NOMO-1 treated with DMSO at 0.1 percent for 48 hours (cell line): ENCODE data around the gene FAT1.
"Not testable (repeated sequence)": the region's sequence is repeated elsewhere in the genome, so short reads cannot be mapped to it uniquely, and the experiment has no call there.

Experiments used
- DNase-seq: peaks from one replicate; lab custom pipeline; 2025; ENCODE audit not compliant: unreplicated experiment; lab: John Stamatoyannopoulos, UW

The FAT1 gene

DNA sequence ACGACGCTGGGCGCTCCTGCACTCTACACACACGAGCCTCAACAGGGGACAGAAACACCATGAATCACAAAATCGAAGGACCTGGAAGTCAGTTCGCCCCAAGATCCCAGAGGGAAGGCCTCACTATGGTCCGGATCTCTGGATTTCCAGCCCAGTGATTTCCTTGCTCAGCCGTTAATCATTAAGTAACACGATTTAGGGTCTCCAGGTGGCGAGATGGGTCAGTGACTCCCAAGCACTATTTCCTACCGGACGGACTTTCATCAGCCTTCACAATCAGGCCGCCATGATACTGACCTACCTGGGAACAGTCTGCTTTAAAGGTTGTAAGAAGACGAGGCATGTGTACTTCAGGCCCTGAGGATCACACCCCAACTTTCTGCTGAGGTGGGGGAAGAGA is 63.7 kb downstream of the FAT1 start:
- no peak for DNase-seq

DNA sequence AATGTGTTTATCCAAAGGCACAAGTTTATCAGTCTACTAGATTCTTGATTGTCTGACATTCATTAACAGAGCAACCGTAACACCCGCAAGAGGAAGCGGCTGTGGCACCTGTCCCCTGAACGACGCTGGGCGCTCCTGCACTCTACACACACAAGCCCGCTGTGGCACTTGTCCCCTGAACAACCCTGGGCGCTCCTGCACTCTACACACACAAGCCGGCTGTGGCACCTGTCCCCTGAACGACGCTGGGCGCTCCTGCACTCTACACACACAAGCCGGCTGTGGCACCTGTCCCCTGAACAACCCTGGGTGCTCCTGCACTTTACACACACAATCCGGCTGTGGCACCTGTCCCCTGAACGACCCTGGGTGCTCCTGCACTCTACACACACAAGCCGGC is 64.2 kb downstream of the FAT1 start:
- not testable (repeated sequence) for DNase-seq

DNA sequence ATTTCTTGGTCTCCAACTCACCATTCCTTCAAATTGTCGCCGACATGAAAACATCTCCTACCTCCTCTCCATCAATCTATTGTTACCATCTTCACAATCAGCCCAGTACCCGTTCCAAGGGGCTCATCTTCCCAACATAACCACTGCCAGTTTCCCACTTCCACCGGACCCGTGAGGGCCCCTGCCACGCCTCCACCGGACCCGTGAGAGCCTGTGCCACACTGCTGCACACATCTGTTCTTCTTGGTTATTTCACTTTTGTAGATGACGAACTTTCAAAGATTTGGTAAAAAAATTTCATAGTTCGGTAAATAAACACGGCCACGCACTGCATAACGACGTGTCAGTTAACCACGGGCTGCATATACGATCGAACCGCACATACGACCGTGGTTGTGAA is 65.0 kb downstream of the FAT1 start:
- no peak for DNase-seq

DNA sequence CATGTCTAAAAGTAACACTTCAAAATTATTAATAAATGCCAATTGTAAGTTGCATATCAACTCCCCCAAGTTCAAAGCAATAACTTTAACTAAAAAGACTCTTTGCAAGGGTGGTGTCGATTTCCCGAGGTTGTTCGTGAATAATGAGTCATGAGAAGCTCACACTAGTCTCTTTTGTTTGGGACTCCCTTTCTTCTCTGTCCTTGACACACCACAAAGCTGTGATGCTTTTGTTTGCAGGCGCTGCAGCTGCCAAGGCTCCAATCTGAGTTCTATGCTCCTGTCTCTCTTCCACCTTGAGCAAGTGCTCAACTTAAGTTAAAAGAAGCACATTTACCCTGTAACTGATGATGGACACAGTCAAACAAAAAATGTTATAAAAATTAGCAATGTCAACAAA is 65.9 kb downstream of the FAT1 start:
- no peak for DNase-seq

DNA sequence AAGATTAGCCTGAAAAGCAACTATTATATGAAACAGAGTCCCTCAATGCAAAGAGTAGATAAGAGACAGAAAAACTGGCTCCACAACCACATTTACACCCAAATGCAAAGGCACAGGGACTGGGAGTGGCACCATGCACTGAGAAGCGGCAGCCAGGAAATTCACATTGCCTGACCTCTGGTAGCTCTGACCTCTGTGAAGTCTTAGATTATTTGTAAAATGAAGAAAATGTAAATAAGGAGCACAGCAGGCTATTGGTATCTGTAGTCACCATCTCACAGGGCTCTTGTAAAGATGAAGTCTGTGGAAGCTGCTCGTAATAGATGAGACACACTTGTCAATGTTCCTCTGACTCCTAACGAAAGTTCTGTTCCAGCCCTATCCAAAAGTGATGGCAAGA is 69.7 kb downstream of the FAT1 start:
- no peak for DNase-seq

DNA sequence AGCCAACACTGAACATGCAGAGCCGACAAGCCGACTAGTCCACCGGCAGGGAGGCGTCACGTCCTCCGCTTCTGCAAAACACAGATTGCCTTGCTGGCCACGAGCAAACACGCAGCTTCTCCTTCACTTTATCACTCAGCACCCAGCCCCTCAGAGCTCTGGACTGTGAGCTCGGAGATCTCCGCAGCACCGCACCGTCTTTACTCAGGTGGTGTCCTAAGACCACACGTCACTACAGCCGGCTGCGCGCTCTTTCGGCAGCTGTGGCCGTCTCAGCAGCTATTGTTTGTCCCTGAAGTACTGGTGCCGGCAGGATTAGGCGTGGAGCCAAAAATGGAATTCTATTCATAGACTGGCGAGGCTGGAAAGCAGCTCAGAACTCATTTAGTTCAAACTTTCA is 72.0 kb downstream of the FAT1 start:
- DNase-seq, result no peak

DNA sequence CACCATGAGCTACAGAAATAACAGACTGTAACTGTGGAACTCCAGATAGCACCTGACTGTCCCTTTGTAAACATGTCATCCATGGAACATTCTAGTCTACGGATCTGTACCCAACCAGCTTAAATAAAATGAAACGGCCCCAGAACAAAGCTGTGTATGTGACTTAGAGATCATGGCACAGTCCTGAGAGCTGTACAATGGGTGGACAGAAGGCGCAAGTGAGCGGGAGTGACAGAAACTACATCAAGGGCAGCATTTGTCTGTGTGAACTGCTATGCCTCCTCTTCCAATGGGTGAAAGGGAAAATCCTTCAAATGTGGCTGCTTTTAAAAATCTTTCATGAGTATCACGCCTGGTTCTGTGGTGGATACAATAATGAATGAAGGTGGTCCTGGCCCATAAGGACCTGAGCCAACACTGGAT is 72.5 kb downstream of the FAT1 start:
- no peak for DNase-seq

DNA sequence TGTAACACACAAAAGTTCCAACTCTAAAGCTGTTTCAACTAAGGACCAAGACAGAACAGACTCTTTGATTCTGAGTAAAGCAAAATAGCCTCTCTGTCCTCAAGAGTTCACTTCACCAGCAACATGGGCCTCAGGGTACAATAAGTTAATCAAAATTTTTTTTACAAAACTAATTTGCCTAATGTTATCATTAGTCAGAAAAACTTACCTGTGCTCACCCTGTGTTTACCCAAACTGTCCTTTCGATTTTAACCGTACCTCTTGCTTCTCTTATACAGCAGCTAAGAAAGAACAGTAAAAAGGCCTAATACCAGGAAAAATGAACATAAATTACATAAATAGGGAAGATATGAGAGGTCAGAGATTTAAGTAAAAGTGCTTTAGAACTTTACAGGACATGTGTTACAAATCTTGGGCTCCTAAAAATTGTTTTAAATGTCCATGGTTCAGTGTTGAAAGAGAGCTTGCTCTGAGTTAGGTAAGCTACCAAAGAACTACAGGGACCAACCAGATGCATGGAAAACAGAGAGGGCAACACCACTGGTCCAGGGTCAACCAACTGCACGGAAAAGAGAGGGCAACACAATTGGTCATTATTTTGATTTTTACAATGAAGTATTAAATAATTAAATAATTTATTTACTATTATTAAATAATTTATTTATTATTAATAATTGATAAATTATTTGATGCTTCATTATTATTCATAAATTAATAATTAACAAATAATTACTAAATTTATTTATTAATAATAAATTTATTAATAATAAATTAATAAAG is 73.1 kb downstream of the FAT1 start:
- DNase-seq, result no peak

DNA sequence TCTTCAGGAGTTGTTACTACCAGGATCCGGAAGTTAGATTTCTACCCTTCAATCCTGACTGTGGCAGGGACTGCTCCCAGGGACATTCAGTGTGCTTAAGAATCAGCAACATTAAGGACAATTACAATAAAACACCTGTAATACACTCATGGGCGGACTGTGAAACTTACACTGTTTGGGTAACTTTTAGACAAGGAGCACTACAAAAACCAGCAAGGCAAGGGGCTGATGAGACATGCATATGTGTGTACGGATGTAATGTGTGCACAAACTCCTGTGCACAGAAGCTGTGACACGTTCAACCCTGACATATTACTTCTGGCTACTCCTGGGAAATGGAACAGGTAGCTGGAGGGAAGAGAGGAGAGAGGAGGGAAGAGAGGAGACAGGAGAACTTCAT is 75.8 kb downstream of the FAT1 start:
- no peak for DNase-seq

DNA sequence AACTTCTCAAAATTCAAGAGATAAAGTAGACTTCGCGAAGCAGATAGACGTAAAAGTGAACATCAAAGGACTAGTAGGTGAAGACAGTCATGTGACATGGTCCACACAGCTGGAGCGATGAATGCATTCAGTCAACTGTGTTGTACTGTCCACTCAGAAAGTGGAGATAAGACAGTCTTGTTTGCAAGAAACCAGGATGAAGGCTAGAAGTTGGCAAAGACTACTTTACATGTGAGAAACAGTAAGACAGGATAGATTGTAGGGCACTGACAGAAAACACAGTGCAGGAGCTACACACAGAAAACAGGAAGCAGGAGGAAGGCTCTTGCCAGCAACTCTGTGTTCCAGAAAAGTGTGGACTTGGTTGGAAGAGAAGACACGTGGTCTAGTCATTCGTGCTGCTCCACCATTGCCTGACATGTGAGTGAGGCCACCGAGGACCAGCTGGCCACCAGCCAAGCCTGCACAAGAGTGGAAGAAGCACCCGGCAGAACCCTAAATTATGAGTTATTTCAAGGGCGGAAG is 78.9 kb downstream of the FAT1 start:
- DNase-seq, result peak; percentile 54

DNA sequence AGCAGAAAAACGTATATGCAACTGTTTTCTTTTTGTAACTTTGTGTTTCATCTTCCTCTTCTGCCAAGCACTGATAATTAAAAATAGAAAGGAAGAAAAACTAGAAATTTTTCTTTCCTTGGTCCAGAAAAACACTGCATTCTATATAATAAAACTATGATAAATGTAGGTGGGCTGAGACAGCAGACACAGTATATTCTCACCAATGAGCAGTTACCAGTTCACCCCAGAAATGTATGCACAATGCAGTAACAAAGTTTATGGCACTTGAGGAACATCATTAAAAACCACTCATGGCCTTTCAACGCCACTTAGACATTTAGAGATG is 79.4 kb downstream of the FAT1 start:
- DNase-seq, result no peak

DNA sequence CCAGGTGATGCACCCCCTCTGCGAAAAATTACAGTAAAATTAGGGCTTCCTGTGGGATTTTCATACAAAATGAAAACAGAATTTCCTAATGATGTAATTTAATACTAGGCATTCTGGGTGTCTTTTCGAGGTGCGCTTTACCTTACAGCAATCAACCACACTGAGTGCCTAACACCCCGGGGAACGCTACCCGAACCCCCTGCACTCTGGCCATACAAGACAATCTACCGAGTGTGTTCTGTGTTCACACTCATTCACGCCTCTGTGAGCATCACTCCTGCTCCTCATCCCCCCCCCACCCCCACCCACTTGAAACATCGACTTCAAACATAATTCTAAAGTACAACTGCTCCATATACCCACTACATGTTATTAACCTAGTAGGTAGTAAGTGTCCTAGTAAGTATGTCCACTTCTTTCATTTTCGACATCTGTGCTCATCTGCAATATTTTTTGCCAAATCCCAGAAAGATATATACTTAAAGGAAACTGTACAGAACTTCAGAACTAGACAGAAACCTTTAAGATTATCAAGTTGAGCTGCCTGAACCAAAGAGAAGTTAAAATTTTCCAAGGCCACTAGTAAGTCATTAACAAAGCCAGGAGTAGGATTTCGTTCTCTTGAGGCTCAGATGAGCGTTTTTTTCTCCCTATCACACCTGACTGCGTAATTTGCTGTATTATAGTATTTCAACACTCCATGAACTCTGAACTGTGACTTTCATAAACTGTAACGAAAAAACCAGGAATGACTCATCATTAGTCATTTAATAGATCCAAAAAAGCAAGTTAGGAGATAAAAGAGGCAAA is 80.0 kb downstream of the FAT1 start:
- DNase-seq, result peak; percentile 76

DNA sequence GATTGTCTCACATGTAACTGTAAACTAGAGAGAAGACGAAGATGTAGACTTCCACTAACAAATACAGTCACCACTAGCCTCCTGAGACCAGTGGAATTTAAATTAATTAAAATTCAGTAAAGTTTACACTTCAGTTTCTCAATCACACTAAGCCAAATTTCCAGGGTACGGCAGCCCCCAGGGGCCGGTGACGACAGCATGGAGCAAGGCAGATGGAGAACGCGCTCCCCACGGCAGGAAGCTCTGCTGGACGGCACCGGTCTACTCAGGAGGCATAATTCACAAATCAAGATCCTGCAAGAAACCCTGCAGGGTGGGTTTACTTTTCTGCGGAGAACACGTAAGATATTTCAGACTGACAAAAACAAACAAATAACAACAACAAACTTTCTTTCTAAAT is 80.7 kb downstream of the FAT1 start:
- DNase-seq, result no peak

DNA sequence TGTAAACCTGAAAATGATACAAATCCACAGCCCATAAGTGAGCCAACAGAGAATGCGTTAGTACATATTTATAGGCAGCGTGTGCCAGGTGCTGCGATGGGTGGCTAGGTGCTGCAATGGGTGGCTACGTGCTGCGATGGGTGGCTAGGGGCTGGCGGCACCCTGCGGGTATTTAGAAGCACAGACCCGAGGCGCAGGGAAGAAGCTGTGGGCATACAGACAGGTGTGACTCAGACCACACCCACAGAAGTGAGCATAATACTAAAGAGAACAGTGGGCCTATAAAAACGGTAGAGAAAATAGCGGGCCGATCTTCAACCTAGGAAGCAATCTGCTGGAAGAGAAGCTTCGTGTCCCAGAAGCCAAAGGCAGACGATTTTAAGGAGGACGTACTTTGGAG is 81.1 kb downstream of the FAT1 start:
- DNase-seq, result no peak

DNA sequence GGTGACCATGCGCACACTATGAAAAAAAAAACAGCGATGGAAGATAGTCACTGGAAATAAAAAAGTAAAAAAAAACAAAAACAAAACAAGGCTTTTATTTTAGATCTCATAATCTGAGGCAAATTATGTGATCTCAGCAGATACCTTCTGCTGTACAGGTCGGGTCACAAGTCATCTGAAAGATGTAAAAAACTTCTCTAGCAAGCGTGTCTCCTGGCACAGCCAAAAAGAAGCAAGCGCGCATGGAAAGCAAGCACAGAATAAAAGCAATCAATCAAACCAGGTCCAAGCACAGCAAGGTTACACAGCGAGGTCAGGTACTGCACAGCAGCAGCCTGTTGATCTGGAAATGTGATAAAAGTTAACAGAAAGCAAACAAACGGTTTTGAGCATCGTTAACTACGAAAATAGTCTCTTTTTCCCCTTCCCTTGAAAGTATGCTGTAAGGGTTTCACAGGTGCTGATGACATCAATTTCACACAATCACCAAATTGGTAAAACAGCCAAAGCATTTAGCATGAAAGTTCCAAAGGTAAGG is 89.0 kb downstream of the FAT1 start:
- no peak for DNase-seq

DNA sequence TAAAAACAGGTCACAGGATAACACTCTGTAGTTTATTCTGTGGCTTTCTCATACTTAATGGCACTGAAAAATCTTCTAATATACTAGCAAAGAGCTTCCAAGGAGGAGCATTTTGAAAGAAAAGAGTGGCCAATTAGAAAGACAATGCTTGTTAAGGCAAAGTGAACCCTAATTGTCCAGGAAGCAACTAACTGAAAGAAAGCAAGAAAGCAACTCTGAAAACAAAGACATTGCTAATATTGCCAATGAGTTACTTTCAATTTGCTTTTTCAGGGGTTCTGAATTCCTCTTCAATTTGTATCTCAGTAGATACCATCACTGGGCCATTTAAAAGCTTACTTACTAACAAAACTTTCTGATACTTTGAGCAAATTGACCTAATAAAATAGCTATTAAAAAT is 89.8 kb downstream of the FAT1 start:
- no peak for DNase-seq

DNA sequence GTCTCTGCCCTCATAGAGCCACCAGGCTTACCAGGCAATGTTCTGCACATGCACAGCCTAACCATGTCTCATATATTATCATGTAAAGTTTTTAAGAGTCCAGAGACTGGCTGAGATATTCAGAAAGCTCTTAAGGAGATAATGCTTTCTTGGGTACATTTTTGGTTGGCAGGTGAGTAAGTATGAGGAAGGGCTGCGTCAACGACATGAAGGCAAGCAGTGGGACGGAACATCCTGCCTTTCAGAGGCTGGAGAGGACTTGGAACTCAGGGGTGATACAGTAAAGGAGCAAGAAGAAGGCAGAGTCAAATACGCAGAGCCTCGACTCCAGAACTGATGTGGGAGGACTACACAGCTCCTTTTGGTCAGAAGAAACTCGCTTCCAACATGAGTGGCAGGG is 93.5 kb downstream of the FAT1 start:
- DNase-seq, result no peak

DNA sequence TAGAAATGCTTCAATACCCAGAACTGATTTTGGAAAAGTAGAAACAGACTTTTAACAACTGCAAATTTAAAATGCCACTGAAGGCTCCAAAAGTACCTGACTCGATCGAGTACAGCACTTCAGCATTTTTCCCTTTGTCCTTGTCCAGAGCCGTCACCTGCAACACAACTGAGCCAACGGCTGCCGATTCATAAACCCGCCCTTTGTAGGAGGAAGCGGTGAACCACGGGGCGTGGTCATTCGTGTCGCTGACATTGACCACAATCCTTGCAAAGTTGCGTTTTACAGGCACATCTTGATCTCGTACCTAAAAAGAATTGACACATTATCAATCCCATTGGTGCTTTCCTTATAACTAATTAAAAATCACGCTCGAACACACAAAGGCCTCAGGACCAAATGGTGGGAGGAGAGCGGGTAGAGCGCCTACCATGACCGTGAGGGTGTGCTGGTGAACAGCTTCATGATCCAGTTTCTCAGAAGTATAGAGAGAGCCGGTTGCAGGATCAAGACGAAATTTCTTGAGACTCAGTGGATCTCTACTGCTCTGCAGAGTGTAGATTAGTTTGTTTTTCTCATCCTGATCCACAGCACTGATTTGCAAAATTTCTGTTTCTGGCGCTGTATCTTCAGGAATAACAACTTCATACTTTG is 95.5 kb downstream of the FAT1 start:
- peak; percentile 91 for DNase-seq

DNA sequence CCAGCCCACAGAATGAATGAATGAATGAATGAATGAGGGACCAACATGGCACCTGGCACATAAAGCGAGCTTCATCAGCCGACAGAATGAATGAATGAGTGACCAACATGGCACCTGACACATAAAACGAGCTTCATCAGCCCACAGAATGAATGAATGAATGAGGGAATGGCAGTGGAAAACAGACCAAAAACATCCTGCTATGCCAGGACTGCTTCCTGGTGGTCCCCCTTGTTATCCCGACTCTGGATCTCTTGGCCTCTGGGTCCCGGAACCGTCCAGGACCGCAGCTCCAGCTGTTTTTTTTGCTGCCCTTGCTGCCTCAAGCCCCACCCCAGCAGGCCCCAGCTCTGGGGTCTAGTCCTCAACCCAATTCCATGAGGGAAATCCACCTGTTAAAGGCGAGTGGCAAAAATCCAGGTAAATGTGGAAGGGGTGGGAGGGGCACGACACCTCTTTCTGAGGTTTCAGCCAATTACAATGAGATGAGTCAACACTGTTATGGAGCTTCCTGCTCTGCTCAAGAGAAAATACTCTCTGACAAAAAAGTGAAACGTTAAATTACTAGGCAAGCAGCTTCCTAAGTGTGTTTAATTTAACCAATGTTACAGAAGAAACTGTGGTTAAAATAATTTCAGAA is 96.3 kb downstream of the FAT1 start:
- DNase-seq, result peak; percentile 59

DNA sequence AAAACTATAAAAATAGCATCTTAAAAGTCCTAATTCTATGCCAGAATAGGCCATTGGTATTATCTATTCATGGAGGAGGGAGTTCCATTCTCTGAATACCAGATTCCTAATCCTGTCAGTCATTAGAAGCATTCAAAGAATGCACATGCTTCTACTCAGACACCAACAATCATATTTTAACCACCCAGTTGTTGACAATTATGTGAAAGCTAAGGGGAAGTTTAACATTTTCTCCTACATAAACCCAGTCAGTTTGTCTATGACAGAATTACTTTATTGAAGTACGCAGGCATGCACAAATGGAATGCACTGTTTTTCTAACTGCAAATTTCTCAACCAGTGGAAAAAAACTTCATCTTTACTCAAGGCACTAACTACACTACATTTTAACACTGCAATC is 98.7 kb downstream of the FAT1 start:
- DNase-seq, result no peak

DNA sequence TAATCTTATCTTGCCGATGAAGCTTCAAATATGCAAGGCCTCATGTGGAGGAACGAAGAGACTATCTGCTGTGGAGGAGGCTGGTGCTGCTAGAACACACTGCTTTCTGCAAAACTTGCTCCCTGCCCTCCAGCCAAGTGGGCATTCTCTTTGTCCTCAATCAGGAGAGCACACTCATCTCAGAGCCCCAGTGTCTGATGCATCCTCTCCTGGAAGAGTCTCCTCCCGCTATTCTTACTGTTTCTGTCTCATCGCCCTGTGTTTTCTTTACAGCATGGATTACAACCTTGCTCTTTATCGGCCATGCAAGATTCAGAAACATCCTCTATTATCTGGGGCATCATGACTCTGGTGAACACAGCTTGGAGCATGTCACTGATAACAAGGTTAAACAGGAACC is 100.1 kb downstream of the FAT1 start:
- no peak for DNase-seq
